ENCODE measurements around the gene ESRRA. TPM values are rescaled to one million over a fixed set of nuclear protein-coding genes. Genes with fewer than 3 reads are reported as not detected.
A peak's percentile ranks its signal among the peaks of the same experiment; 100 is the strongest.

Gene ESRRA
- total and polyA plus RNA-seq, 2 experiments from 2014 or later, result 17.2 to 38.6 TPM

- no peak for TF ChIP-seq EZH2phosphoT487 (IDR thresholded peaks at IDR 0.05; ENCODE audit: insufficient read depth, low read depth)
- TF ChIP-seq EZH2 (IDR thresholded peaks at IDR 0.05; ENCODE audit: insufficient read depth, poor library complexity, severe bottlenecking), result no peak
- H4K20me1 ChIP-seq (ENCODE audit: insufficient read depth), result no peaks in the 10 kb centered on the region
- in situ Hi-C loops (cut with MboI), result no loop called here
- H3K27ac ChIP-seq, result no peak overlapping the region
- no peak overlapping the region for H3K4me2 ChIP-seq (ENCODE audit: unreplicated experiment)
- no peaks in the 10 kb centered on the region for H3K9me3 ChIP-seq (ENCODE audit: low read depth)
- no peak overlapping the region for H2AFZ ChIP-seq
- WGBS, 2 experiments (ENCODE audit: low coverage in 1 of 2, low lambda C conversion rate in 2 of 2, missing lambda C conversion rate in 2 of 2), result 77 to 80% methylated on average over 11 to 20 of the region's 20 CpGs
- H3K9ac ChIP-seq, result no peak overlapping the region
- H3K27me3 ChIP-seq (replicated peaks; ENCODE audit: insufficient read depth), result no peaks in the 10 kb centered on the region
- no peaks in the 10 kb centered on the region for H3K9me2 ChIP-seq (ENCODE audit: insufficient read depth)
- H3K4me3 ChIP-seq, result no peak overlapping the region
- H3K79me2 ChIP-seq (ENCODE audit: insufficient read depth), result no peaks in the 10 kb centered on the region
- no peak for DNase-seq
- H3F3A ChIP-seq (ENCODE audit: insufficient read depth), result peaks cover 4% of the 10 kb centered on the region; the same call in 1 of the 2 replicates
- H3K36me3 ChIP-seq (ENCODE audit: low read depth), result no peaks in the 10 kb centered on the region
- peaks cover 16% of the 10 kb centered on the region for H3K4me1 ChIP-seq (ENCODE audit: insufficient read depth)
These were observed 48.6 kb downstream of the ESRRA start for GRCh38 chr11:64353715-64354506.

- 10 to 13% methylated on average over 21 to 22 of the region's 23 CpGs for WGBS, 2 experiments (ENCODE audit: low coverage in 1 of 2, low lambda C conversion rate in 2 of 2, missing lambda C conversion rate in 2 of 2)
- in situ Hi-C loops (cut with MboI), result no loop called here
- H3K4me3 ChIP-seq, result peak overlapping the region; percentile 44
- no peaks in the 10 kb centered on the region for H4K20me1 ChIP-seq (ENCODE audit: insufficient read depth)
- no peak for TF ChIP-seq EZH2 (IDR thresholded peaks at IDR 0.05; ENCODE audit: insufficient read depth, poor library complexity, severe bottlenecking)
- TF ChIP-seq EZH2phosphoT487 (IDR thresholded peaks at IDR 0.05; ENCODE audit: insufficient read depth, low read depth), result no peak
- H3K79me2 ChIP-seq (ENCODE audit: insufficient read depth), result peaks cover 13% of the 10 kb centered on the region
- no peaks in the 10 kb centered on the region for H3K27me3 ChIP-seq (replicated peaks; ENCODE audit: insufficient read depth)
- H3K4me2 ChIP-seq (ENCODE audit: unreplicated experiment), result peak overlapping the region; percentile 55
- peak overlapping the region; percentile 52 for H3K9ac ChIP-seq
- H3K4me1 ChIP-seq (ENCODE audit: insufficient read depth), result peaks cover 16% of the 10 kb centered on the region
- no peak overlapping the region for H3K27ac ChIP-seq
- peak overlapping the region; percentile 88 for H2AFZ ChIP-seq
- H3F3A ChIP-seq (ENCODE audit: insufficient read depth), result peaks cover 4% of the 10 kb centered on the region; the same call in 1 of the 2 replicates
- H3K9me2 ChIP-seq (ENCODE audit: insufficient read depth), result no peaks in the 10 kb centered on the region
- no peaks in the 10 kb centered on the region for H3K36me3 ChIP-seq (ENCODE audit: low read depth)
- H3K9me3 ChIP-seq (ENCODE audit: low read depth), result no peaks in the 10 kb centered on the region
- peak; percentile 93 for DNase-seq
These were observed 50.0 kb downstream of the ESRRA start for GRCh38 chr11:64355078-64355940.

DNA sequence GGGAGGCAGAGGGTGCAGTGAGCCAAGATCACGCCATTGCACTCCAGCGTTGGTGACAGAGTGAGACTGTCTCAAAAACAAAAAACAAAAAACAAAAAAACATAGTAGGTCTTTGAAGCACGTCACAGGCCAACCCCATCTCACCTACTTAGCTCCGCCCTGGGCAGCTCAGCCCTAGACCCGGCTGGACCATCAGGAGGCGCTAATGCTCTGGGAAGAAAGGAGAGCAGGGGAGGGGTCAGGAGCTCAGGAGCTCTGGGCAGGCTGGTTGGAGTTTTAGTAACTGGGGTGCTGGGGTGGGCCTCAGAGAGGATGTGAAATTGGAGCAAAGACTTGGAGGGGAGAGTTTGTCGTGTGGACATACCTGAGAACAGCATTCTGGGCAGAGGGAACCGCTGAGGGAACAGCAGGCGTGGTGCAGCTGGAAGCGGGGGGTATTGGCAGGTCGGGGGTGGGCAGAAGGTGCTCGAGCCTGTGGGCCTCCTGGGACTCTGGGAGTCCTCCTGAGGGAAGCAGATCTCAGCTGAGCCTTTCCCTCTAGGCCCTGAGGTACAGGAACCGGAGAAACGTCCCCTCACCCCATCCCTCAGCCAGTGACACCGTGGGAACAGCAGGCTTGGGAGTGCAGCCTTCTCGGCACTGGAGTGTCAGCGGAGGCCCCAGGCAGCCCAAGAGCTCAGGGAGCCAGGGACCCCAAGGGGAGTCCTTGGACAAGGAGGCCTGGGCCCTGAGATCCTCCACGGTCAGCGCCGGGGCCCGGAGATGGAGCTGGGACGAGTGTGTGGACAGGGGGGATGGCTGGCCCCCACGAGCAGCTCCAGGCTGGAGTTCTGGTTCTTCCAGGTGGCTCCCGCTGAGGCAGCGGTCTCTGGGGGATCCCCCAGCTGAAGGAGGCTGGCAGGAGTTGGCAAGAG lies 51.4 kb downstream of the ESRRA start:
- Histone ChIP-seq H3K27me3 (replicated peaks; ENCODE audit: insufficient read depth) (no peaks in the 10 kb centered on the region), H3K4me2 (ENCODE audit: unreplicated experiment) (no peak overlapping the region), H3K79me2 (ENCODE audit: insufficient read depth) (peaks cover 13% of the 10 kb centered on the region), H3F3A (ENCODE audit: insufficient read depth) (peaks cover 4% of the 10 kb centered on the region; the same call in 1 of the 2 replicates), H3K9ac (0 out of 2 replicates have a peak overlapping the region, but pooled peaks have one; percentile 8), H4K20me1 (ENCODE audit: insufficient read depth) (no peaks in the 10 kb centered on the region), H3K36me3 (ENCODE audit: low read depth) (no peaks in the 10 kb centered on the region), H3K9me2 (ENCODE audit: insufficient read depth) (no peaks in the 10 kb centered on the region), H3K4me1 (ENCODE audit: insufficient read depth) (peaks cover 16% of the 10 kb centered on the region), H2AFZ (no peak overlapping the region), H3K27ac (no peak overlapping the region), H3K9me3 (ENCODE audit: low read depth) (no peaks in the 10 kb centered on the region), H3K4me3 (no peak overlapping the region)
- in situ Hi-C loops (cut with MboI), result no loop called here
- peak; percentile 69 for DNase-seq
- TF ChIP-seq EZH2phosphoT487 (IDR thresholded peaks at IDR 0.05; ENCODE audit: insufficient read depth, low read depth) (no peak), EZH2 (IDR thresholded peaks at IDR 0.05; ENCODE audit: insufficient read depth, poor library complexity, severe bottlenecking) (no peak)
- WGBS, 2 experiments (ENCODE audit: low coverage in 1 of 2, low lambda C conversion rate in 2 of 2, missing lambda C conversion rate in 2 of 2), result 77 to 83% methylated on average over 20 to 25 of the region's 25 CpGs

Measured in GM23248 (cell line).